ENCODE results near the gene DENND6A. TPM values are rescaled to one million over a fixed set of nuclear protein-coding genes. Genes with fewer than 3 reads are reported as not detected.

Gene DENND6A
- total and polyA plus RNA-seq, 4 experiments from 2014 or later: 10.0 to 43.7 (median 40.3) TPM

Other genes starting within 250 kb of the DENND6A start
- gene DNAH12, start 148.7 kb downstream of the DENND6A start, total RNA-seq: under 1 TPM; 0.09 to 0.11 TPM
- not detected for gene DNAH12, start 148.7 kb downstream of the DENND6A start, polyA plus RNA-seq
- gene PDE12, start 136.8 kb downstream of the DENND6A start, total RNA-seq: 10 to 100 TPM; 23.8 to 24.9 TPM
- 10 to 100 TPM; 12.9 to 19.8 TPM for gene PDE12, start 136.8 kb downstream of the DENND6A start, polyA plus RNA-seq
- 10 to 100 TPM; 55.8 to 58.5 TPM for gene ARF4, start 95.7 kb downstream of the DENND6A start, total RNA-seq
- gene ARF4, start 95.7 kb downstream of the DENND6A start, polyA plus RNA-seq: 100 to 1,000 TPM; 125 to 197 TPM
- gene SLMAP, start 63.2 kb upstream of the DENND6A start, total RNA-seq: 10 to 100 TPM; 58.6 to 69.0 TPM
- gene SLMAP, start 63.2 kb upstream of the DENND6A start, polyA plus RNA-seq: 10 to 100 TPM; 17.5 to 27.4 TPM